SK-N-MC (cell line): Measurements from ENCODE around the gene TIGD3.

ENCODE experiments used
- DNase-seq: peaks from one replicate; pipeline ENCODE4 v3.0.0-alpha.2; 2011; ENCODE audit warnings: low read depth, low spot score
- H3K27ac ChIP-seq: fragments of 200-600 bp; sonication (generic); 2 replicates; pipeline ENCODE4 v1.5.1; 2016; ENCODE audit warnings: mixed run types
- H3K36me3 ChIP-seq: fragments of 200-600 bp; sonication (generic); 2 replicates; pipeline ENCODE4 v1.6.1; 2017; ENCODE audit warnings: antibody characterized with exemption, low read length, mixed read lengths; ENCODE audit not compliant: insufficient read depth
- H3K4me3 ChIP-seq: fragments of 200-600 bp; sonication (generic); 2 replicates; pipeline ENCODE4 v1.5.1; 2016
- H3K9ac ChIP-seq: fragments of 200-600 bp; sonication (generic); 2 replicates; pipeline ENCODE4 v1.8.0; 2017; ENCODE audit warnings: mixed run types, mixed read lengths; ENCODE audit not compliant: insufficient read length
- H3K9me3 ChIP-seq: fragments of 200-600 bp; sonication (generic); 2 replicates; pipeline ENCODE4 v1.6.1; 2017; ENCODE audit warnings: low read depth, mild to moderate bottlenecking, antibody characterized with exemption, low read length, moderate library complexity, mixed read lengths
- EZH2 ChIP-seq: fragments of 200-600 bp; sonication (generic); IDR thresholded peaks from one replicate; pipeline ENCODE4 v1.6.1; 2017; ENCODE audit warnings: antibody characterized with exemption
- FOXP2 ChIP-seq: optimal IDR thresholded peaks from 2 replicates; pipeline ENCODE3; 2011; ENCODE audit warnings: mild to moderate bottlenecking, moderate library complexity; ENCODE audit not compliant: insufficient read depth; ENCODE audit errors: extremely low read length, control extremely low read depth
- POLR2AphosphoS5 ChIP-seq: IDR thresholded peaks from 2 replicates; pipeline ENCODE4 v1.6.1; 2012; ENCODE audit warnings: mild to moderate bottlenecking, low read depth, low read length, borderline replicate concordance

Gene TIGD3

DNA sequence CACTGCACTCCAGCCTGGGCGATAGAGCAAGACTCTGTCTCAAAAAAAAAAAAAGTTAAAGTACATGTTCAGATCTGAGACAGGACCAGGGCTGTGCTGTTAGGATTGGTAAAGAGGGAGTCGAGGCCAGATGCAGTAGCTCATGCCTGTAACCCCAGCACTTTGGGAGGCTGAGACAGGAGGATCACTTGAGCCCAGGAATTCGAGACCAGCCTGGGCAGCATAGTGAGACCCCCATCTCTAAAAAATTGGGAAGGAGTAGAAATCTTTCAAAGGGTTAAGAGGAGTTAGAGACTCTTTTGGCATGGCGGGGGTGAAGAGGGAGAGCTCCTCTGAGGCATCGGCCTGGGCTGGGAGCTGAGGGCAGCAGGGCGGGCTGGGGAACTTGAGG, 16.1 kb downstream of the TIGD3 start:
- no peak for DNase-seq
- Histone ChIP-seq H3K4me3 (no peak overlapping the region), H3K27ac (no peak overlapping the region), H3K9ac (no peak overlapping the region), H3K36me3 (no peaks in the 10 kb centered on the region), H3K9me3 (no peaks in the 10 kb centered on the region)
- TF ChIP-seq FOXP2 (no peak), POLR2AphosphoS5 (no peak), EZH2 (no peak)

DNA sequence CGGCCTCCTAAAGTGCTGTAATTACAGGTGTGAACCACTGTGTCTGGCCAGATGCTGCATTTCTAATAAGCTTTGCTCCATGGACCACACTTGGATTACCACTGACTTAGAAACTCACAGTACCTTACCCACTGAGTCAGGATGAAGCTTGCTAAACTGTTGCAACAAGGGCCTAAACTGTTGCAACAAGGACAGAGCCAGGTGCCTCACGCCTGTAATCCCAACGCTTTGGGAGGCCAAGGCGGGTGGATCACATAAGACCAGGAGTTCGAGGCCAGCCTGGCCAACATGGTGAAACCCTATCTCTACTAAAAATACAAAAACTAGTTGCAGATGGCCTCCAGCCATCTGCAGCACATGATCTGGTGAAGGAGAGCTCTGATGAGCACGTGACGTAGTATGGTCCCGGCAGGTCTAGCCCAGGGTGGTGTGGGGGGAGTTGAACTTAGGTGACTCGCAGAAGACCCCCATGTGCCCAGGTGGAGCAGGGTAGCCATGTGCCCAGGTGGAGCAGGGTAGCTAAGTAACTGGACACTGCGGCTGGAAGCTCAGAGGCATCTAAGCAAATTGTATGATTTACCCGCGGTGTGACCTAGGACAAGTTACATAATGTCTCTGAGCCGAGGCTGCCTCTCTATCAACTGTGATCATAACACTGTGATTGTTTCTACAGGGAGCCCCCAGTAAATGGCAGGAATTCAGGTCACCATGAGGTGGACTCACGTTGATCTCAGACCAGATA, 19.5 kb downstream of the TIGD3 start:
- Histone ChIP-seq H3K4me3 (no peak overlapping the region), H3K9me3 (no peaks in the 10 kb centered on the region), H3K27ac (no peak overlapping the region), H3K36me3 (no peaks in the 10 kb centered on the region), H3K9ac (no peak overlapping the region)
- TF ChIP-seq FOXP2: no peak
- no peak for TF ChIP-seq POLR2AphosphoS5
- no peak for TF ChIP-seq EZH2
- DNase-seq: no peak

DNA sequence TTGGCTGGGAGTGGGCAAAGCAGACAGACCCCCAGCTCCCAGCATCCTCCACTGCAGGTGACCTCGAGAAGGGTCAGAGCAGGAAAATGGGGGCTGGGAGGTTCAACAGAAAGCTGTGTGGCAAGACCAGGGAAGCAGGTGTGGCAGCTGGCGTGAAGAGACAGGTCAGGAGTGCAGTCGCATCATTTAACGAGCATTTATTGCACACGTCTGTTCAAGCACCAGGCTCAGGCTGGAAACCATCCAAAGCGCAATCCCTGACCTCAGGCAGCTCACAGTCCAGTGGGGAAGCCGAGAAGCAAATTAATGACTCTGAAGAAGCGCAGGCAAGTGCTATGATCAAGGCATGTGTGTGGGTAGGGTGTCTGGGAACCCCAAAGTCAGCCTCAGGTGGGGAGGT, 20.5 kb downstream of the TIGD3 start:
- Histone ChIP-seq H3K36me3 (no peaks in the 10 kb centered on the region), H3K4me3 (no peak overlapping the region), H3K9me3 (no peaks in the 10 kb centered on the region), H3K27ac (no peak overlapping the region), H3K9ac (no peak overlapping the region)
- TF ChIP-seq EZH2: no peak
- no peak for TF ChIP-seq POLR2AphosphoS5
- no peak for TF ChIP-seq FOXP2
- DNase-seq: no peak

DNA sequence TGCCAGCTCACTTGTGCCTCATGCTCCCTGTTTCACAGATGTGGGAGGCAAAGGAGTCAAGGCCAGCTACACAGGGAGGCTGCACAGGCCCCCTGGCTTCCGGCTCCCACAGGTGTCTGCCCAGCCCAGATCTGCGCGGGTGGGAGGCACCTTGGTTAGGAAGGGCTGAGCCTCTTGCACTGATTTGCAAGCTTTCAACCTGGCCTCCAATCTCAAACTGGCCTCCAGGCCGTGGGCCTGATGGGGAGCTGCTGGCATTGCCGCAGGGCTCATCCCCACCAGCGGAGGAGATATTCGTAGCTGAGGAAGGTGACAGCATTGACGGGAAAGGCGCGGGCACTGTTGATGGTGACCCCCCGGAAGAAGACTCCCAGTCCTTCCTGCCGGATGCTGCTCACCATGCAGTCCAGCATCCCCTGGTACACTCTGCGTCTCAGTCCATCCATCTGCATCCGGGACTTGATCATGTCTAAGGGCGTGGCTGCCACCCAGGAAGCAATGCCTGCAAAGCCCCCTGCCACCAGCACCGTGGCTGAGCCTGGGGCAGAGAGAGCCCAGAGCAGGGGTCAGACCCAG, 21.7 kb downstream of the TIGD3 start:
- no peak overlapping the region for H3K9ac ChIP-seq
- H3K9me3 ChIP-seq: no peaks in the 10 kb centered on the region
- H3K36me3 ChIP-seq: no peaks in the 10 kb centered on the region
- TF ChIP-seq EZH2: no peak
- no peak for TF ChIP-seq POLR2AphosphoS5
- TF ChIP-seq FOXP2: no peak
- H3K27ac ChIP-seq: no peak overlapping the region
- DNase-seq: no peak
- H3K4me3 ChIP-seq: no peak overlapping the region

DNA sequence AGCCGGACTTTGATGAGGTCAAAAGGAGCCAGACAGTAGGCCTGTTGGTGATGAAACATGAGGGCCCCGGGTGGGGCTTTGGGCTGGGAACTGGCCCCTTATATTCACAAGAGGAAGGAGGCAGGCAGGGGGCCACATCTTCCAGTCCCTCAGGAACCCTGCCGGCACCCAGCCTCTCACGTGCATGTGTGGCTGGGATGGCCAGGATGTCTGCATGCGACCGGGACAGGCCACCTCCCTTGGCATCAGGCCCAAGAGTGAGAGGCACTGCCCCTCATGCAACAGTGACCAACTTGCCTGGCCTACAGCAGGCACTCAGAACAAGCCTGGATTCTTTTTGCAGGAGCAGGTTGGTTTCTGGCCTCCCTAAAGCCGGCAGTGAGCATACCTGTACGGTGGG, 22.5 kb downstream of the TIGD3 start:
- Histone ChIP-seq H3K9me3 (no peaks in the 10 kb centered on the region), H3K4me3 (no peak overlapping the region), H3K36me3 (no peaks in the 10 kb centered on the region), H3K9ac (no peak overlapping the region), H3K27ac (no peak overlapping the region)
- TF ChIP-seq EZH2: no peak
- TF ChIP-seq POLR2AphosphoS5: no peak
- TF ChIP-seq FOXP2: no peak
- no peak for DNase-seq

DNA sequence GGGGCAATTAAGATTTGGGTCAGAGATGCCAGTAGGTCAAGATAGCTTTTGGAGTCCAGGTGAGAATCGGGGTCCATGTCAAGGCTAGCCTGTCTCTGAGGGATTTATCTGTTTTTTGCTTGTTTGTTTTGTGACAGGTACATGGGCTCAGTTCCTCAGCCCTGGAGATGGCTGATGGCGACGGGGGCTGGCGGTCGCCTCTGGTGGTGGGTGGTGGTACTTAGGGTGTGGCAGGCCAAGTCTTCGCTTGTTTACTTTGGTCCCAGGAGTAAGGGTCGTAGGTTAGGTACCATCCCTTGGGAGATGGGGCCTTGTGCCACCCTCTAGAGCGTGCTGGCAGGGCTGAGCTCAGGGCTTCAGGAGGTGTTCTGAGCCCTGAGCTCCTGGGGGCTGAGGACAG, 23.2 kb downstream of the TIGD3 start:
- H3K4me3 ChIP-seq: no peak overlapping the region
- no peaks in the 10 kb centered on the region for H3K36me3 ChIP-seq
- no peak overlapping the region for H3K9ac ChIP-seq
- H3K9me3 ChIP-seq: no peaks in the 10 kb centered on the region
- H3K27ac ChIP-seq: no peak overlapping the region
- no peak for DNase-seq
- TF ChIP-seq POLR2AphosphoS5: no peak
- no peak for TF ChIP-seq FOXP2
- no peak for TF ChIP-seq EZH2

DNA sequence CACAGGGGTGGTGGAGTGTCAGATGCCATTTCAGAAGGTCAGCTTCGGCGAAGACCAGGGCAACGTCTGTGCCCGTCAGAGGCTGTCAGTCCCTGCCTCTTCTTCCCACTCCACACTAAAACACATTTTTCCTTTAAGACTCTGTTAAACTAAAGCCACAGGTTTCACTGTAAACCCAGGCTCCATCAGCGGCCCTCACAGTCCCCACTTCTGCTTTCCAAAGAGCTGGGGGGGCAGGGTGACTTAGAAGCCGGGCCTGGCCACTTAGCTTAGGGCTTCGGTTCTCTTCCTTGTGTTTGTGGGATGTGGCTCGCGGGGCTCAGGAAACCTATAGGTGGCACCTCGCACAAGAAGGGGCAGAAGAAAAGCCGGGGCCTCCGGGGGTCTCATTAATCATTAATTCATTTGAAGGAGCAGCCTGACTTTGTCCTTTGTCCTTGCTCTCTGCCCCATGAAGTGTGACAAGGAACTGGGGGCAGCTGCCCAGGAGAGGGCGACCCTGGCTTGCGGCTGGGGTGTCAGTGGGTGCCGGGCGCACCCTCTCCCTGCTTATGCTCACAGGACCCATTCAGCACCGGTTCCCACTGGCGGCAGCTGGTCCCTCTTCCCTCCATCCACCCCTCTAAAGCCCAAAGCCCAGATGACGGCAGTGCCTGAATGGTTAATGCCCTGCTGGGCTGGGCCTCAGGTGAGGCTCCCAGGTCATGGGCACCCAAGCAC, 23.8 kb downstream of the TIGD3 start:
- H3K27ac ChIP-seq: no peak overlapping the region
- no peak overlapping the region for H3K4me3 ChIP-seq
- no peak for TF ChIP-seq FOXP2
- no peak for TF ChIP-seq EZH2
- no peak for TF ChIP-seq POLR2AphosphoS5
- DNase-seq: no peak
- H3K9me3 ChIP-seq: no peaks in the 10 kb centered on the region
- no peak overlapping the region for H3K9ac ChIP-seq
- H3K36me3 ChIP-seq: no peaks in the 10 kb centered on the region

DNA sequence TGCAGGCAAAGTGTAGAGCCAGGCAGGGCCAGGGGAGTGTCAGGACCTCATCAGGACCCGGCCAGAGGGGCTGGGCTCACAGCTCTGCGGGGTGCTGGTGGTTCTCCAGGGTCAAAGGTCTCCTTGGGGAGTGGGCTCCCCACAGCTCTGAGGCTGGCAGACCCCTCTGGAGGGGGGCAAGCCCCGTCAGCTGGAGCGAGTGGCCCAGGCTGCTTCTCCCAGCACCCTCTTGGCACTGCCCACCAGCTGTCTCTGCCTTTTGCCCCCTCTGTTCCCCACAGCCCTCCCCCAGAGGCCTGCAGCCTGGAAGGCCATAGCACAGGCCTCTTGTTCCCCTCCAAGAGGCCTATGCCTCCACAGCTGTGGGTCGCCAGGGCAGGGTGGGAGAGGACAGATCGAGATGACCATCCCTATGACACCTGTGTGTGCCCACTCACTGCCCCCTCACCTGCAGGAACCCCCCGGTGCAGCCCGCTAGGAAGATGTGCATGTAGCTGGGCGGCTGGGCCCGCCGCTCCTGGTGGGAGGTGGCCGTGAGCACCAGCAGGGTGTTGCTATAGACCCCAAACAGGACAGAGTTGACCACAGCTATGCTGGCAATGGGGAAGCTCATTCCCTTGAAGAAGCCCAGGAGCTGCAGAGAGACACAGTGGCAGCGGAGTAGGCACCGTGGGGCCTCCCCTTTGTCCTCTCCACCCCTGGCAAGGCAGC, 24.5 kb downstream of the TIGD3 start:
- H3K9ac ChIP-seq: no peak overlapping the region
- H3K27ac ChIP-seq: no peak overlapping the region
- TF ChIP-seq EZH2: no peak
- TF ChIP-seq FOXP2: no peak
- no peak for TF ChIP-seq POLR2AphosphoS5

More for the DNA sequence above, 24.5 kb downstream of the TIGD3 start:
- Histone ChIP-seq H3K36me3 (no peaks in the 10 kb centered on the region), H3K4me3 (no peak overlapping the region), H3K9me3 (no peaks in the 10 kb centered on the region)
- no peak for DNase-seq
